Measurements from ENCODE around the gene UBAC2.

GRCh38 chr13:99422586-99423220 lies 222.0 kb downstream of the UBAC2 start:
- TF ChIP-seq, protein P1, sequence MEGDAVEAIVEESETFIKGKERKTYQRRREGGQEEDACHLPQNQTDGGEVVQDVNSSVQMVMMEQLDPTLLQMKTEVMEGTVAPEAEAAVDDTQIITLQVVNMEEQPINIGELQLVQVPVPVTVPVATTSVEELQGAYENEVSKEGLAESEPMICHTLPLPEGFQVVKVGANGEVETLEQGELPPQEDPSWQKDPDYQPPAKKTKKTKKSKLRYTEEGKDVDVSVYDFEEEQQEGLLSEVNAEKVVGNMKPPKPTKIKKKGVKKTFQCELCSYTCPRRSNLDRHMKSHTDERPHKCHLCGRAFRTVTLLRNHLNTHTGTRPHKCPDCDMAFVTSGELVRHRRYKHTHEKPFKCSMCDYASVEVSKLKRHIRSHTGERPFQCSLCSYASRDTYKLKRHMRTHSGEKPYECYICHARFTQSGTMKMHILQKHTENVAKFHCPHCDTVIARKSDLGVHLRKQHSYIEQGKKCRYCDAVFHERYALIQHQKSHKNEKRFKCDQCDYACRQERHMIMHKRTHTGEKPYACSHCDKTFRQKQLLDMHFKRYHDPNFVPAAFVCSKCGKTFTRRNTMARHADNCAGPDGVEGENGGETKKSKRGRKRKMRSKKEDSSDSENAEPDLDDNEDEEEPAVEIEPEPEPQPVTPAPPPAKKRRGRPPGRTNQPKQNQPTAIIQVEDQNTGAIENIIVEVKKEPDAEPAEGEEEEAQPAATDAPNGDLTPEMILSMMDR (IDR thresholded peaks at IDR 0.05): no peak
- no peak for TF ChIP-seq POLR2A (IDR thresholded peaks at IDR 0.05)

Measured in tibial nerve (tissue), 3 donors.